Measurements from ENCODE around the gene ZNF862. TPM values are rescaled to one million over a fixed set of nuclear protein-coding genes. Genes with fewer than 3 reads are reported as not detected.

ZNF862 gene
- total RNA-seq (2014; rRNA removed; shearing (Covaris generic)), result 2.2 and 3.9 TPM in 2 replicates

DNA sequence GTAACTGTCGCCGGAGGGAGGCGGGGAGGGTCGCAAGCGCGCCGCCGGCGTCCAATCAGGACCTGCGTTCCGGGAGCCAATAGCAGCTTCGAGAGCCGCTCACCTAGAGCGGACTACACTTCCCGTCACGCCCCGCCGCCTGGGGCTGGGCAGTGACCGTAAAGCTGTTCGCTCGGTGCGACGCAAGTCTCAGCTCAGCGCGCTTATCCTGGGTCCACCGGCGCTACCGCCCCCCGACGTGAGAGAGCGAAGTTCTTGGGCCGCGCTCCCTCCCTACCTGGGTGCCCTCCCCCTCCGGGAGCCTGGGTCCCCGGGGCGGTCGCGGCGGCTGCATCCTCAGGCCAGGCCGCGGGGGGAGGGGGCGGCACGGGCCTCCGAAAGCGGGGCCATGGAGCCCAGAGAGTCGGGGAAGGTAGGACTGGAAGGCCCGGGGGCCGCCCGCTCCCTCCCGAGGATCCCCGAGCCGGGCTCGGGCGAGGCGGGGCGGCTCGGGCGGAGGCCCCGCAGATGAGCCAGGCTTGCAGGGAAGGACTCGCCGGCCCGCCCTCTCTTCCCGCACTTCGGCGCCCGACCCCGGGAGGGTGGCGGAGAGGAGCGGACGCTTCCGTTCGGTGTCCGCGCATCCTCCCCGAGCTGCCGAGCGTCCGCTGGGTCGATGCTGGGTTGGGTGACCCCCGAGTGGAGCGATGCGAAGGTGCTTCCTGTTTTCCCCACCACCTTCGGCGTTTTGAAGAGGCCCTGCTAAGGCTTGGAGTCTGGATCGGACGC is at the start of gene ZNF862:
TSS of gene ZNF862 (plus strand) at position 152 of the 768 bp plus-strand sequence. CDS start at position 389, 237 bp downstream.
- DNase-seq (ENCODE audit: low read depth), result peak; percentile 97

DNA sequence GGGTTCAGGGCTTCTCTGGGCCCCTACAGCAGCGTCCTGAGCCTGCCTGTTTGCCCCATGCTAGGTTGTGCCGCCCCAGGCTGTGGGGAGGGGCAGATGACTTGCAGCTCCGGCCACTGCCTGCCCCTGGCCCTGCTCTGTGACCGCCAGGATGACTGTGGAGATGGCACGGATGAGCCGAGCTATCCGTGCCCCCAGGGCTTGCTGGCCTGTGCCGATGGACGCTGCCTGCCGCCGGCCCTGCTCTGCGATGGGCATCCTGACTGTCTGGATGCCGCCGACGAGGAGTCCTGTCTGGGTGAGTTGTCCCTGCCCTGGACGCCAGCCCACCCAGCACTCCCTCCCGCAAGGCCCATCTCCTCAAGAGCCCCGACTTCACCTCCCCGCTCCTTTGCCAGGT is 49.1 kb upstream of the ZNF862 start:
- DNase-seq (ENCODE audit: low read depth), result no peak

DNA sequence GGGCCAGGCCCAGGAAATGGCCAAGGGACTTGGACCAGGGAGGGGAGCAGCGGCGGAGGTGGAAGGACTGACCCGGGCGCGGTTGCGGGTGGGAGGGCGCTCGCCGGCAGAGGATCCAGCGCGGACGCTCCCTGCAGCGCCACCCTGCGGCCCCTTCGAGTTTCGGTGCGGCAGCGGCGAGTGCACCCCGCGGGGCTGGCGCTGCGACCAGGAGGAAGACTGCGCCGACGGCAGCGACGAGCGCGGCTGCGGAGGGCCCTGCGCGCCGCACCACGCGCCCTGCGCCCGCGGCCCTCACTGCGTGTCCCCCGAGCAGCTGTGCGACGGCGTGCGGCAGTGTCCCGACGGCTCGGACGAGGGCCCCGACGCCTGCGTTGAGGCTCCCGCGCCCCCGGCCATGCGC is 48.0 kb upstream of the ZNF862 start:
- DNase-seq (ENCODE audit: low read depth), result no peak

DNA sequence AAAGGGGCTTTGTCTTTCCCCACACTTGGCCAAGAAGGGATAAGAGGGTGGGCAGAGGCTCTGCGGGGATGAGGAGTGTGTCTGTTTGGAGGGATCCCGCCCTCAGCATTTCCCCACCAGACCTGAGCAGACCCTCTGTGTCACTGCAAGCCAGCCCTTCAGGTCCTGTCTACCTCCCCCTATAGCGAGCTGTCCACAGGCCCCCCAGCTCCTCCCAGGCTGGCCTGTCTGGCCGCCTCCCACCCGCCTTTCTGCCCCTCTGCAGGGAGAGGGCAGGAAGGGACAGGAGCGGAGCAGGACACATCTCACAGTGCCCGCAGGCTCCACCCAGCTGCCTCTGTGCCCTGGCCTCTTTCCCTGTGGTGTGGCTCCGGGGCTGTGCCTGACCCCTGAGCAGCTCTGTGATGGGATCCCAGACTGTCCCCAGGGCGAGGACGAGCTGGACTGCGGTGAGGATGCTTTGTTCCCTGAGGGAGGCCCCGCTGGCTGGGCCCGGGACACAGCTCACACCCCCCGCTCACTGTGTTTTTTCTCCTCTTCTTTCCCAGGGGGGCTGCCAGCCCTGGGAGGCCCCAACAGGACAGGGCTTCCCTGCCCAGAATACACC is 47.3 kb upstream of the ZNF862 start:
- DNase-seq (ENCODE audit: low read depth), result no peak

DNA sequence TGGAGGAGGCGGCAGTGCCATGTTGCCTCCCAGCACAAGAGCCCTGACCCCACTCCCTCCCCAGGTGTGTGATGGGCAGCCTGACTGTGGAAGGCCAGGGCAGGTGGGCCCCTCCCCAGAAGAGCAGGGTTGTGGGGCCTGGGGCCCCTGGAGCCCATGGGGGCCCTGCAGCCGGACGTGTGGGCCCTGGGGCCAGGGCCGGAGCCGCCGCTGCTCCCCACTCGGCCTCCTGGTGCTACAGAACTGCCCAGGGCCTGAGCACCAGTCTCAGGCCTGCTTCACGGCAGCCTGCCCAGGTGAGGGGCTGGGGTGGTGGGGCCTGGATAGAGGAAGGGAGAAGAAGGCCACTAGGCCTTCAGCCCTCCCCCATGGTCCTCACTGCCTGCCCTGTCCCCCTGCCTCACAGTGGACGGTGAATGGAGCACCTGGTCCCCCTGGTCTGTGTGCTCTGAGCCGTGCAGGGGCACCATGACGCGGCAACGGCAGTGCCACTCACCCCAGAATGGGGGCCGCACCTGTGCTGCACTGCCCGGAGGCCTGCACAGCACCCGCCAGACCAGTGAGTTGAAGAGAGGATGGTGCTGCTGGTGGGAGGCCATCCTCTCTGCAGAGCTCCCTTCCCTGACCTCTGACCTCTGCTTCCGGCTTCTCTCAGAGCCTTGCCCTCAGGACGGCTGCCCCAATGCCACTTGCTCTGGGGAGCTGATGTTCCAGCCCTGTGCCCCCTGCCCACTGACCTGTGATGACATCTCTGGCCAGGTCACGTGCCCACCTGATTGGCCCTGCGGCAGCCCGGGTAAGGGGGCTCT is 46.6 kb upstream of the ZNF862 start:
- DNase-seq (ENCODE audit: low read depth), result no peak

DNA sequence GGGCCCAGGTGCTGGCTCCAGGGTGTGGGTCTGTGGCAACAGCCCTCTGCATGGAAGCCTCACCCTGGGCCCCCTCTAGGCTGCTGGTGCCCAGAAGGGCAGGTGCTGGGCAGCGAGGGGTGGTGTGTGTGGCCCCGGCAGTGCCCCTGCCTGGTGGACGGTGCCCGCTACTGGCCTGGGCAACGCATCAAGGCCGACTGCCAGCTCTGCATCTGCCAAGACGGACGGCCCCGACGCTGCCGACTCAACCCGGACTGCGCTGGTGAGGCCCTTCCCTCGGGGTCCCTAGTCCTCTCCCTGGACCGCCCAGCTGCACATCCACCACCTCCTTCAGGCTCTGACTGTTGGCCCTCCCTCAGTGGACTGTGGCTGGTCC is 46.0 kb upstream of the ZNF862 start:
- DNase-seq (ENCODE audit: low read depth), result no peak

DNA sequence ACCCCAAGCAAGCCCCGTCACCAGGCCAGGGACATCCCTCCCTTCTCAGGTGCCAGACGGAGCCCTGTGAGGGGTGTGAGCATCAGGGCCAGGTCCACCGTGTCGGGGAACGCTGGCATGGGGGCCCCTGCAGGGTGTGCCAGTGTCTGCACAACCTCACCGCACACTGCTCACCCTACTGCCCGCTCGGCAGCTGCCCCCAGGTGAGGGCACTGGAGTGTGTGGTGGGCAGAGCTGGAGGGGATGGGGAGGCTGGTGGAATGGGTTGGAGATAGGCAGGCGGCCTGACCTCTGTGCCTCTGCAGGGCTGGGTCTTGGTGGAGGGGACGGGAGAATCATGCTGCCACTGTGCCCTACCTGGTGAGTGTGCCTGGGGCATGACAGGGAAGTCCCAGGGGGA is 44.9 kb upstream of the ZNF862 start:
- DNase-seq (ENCODE audit: low read depth), result no peak

DNA sequence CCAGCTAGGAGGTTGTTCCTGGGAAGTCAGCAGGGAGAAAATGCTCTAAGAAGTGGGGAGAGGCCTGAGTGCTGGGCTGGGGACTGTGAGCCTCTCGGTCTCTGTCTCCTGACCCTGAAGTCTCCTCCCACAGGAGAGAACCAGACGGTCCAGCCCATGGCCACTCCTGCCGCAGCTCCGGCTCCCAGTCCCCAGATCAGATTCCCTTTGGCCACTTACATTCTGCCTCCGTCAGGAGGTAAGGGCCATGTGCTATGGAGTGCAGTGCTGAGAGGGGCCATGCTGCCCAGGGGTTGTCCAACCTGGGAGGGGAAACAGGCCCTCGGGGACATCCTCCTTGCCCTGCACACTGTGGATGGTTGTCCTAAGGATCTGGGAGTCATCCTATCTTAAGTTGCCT is 43.5 kb upstream of the ZNF862 start:
- no peak for DNase-seq (ENCODE audit: low read depth)

DNA sequence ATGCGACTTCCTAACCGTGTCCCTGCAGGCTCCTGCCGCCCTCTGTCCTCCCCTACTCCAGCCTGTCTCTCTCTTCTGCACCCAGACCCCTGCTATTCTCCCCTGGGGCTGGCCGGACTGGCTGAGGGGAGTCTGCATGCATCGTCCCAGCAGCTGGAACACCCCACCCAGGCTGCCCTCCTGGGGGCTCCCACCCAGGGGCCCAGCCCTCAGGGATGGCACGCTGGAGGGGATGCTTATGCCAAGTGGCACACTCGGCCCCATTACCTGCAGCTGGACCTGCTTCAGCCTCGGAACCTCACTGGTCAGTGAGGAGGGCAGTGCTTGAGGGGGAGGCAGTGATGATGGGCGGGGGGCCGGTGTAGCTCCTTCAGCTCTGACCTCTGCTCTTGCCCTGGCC is 43.0 kb upstream of the ZNF862 start:
- DNase-seq (ENCODE audit: low read depth), result no peak

DNA sequence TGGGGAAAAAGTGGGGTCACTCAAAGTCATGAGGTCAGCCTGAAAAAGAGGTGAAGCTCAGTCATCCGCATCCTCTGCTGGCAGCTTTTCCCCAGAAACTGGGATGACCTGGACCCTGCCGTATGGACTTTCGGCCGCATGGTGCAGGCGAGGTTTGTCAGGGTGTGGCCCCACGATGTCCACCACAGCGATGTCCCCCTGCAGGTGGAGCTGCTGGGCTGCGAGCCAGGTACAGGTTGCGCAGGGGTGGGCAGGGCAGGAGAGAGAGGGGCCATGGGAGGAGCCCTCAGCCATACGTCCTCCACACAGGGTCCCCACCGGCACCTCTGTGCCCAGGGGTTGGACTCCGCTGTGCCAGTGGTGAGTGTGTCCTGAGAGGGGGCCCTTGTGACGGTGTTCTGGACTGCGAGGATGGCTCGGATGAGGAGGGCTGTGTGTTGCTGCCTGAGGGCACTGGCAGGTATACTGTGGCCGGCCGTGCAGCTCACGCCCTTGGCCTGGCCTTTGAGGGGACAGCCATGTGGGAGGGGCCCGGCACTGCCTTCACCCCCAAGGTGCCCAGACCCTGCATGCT is 41.8 kb upstream of the ZNF862 start:
- DNase-seq (ENCODE audit: low read depth), result no peak

DNA sequence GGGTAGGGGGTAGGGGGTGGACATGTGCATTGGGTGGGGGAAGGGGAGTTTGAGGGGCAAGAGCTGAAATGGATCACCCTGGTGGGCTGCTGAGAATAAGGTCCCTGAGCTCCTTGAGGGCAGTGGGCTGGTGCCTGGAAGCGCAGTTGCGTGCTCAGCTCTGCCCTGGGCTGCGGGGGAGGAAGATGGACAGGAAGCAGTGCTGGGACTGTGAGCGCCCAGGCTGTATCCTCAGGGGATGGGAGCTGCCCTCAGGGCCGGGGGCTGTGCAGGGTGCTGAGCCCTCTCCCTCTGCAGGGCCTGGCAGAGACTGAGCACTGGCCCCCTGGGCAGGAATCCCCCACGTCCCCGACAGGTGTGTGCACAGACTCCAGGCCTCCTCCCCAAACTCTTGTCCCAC is 40.4 kb upstream of the ZNF862 start:
- DNase-seq (ENCODE audit: low read depth), result no peak

DNA sequence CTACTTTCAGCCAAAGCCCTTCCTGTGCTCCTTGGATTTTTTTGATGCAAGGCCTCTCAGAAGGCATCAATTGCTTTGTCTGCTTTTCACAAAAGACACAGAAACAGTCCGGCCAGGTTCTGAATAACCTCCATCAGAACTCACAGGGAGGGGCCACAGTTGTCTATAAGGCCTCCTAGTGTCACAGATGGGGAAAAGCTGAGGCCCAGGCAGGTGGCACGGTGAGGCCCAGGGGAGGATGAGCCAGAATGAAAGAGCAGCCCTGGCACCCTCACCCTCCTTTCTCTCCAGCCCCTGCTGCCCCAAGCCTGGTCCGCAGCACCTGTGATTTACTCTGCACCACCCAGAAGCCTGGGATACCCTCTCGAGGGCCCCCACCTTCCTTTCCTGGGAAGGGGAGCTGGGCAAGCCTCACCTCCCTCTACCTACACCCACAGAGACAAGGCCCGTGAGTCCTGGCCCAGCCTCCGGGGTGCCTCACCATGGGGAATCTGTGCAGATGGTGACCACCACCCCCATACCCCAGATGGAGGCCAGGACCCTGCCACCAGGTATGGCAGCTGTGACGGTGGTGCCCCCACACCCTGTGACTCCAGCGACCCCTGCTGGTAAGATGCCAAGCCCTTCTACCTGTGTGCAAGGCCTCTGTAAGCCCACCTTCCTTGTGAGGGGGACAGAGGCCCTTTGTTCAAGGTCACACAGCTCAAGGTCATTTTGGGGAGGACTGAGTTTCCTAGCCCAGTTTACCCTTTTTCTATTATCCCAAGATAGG is 38.6 kb upstream of the ZNF862 start:
- DNase-seq (ENCODE audit: low read depth), result no peak

DNA sequence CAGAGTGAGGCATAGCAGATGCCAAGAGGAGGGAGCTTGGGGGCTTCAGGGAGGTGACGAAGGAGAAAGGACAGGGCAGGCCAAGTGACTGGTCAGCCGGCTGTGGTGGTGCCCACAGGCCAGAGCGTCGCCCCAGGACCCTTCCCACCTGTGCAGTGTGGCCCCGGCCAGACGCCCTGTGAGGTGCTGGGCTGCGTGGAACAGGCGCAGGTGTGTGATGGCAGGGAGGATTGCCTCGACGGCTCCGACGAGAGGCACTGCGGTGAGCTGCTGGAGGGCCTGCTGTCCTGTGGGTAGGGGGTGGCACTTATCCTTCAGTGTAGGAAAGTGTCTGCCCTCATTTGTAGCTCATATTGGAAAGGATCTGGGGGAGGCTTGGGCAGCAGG is 38.0 kb upstream of the ZNF862 start:
- no peak for DNase-seq (ENCODE audit: low read depth)

DNA sequence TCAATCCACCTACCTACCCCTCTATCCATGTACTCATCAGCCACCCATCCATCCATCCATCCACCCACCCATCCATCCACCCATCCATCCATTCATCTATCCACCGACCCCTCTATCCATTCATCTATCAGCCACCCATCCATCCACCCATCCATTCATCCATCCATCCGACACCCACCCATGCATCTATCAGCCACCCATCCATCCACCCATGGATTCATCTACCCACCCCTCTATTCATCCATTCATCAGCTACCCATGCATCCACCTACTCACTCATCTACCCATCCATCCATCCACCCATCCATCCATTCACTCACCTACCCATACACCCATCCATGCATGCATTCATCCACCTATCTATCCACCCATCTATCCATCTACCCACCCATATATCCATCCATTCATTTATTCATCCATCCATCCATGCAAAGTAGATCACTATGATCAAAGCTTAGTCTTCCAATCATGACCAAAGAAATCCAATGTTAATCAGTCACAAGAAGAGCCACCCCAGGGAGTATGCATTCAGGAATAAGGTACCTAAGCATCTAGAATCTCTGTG is 37.1 kb upstream of the ZNF862 start:
- no peak for DNase-seq (ENCODE audit: low read depth)

DNA sequence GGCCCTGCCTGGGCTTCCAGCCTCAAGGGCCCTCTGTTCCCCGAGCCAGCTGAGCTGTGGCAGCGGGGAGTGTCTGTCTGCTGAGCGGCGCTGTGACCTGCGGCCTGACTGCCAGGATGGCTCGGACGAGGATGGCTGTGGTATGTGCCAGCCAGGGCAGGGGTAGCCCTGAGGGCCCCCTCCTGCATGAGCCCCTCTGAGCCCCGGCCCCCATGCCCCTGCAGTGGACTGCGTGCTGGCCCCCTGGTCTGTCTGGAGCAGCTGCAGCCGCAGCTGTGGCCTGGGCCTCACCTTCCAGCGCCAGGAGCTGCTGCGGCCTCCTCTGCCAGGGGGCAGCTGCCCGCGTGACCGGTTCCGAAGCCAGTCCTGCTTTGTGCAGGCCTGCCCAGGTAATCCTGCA is 36.4 kb upstream of the ZNF862 start:
- DNase-seq (ENCODE audit: low read depth), result no peak

DNA sequence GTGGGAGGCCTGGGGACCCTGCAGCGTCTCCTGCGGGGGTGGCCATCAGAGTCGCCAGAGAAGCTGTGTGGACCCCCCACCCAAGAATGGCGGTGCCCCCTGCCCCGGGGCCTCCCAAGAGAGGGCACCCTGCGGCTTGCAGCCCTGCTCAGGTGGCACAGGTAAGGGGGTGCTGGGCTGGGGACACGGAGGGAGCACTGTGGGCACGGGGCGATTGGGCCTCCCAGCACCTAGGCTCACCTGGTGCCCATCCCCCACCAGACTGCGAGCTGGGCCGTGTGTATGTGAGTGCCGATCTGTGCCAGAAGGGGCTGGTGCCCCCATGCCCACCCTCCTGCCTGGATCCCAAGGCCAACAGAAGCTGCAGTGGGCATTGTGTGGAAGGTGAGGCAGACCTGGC is 35.2 kb upstream of the ZNF862 start:
- no peak for DNase-seq (ENCODE audit: low read depth)

DNA sequence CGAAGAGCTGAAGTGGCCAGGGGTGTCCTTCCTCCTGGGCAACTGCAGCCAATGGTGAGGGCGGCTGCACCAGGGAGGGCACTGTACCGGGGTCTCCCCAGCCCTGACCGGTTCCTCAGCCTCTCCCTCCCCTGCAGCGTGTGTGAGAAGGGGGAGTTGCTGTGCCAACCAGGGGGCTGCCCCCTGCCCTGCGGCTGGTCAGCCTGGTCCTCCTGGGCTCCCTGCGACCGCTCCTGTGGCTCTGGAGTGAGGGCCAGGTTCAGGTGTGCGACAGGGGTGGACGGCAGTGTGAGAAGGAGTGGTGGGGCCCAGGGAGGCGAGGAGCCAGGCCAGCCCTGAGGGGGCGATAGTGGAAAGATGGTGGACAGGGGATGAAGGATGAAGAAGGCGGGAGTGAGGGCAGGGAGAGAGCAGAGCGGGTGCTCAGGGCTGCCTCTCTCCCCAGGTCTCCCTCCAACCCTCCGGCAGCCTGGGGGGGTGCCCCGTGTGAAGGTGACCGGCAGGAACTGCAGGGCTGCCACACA is 34.6 kb upstream of the ZNF862 start:
- no peak for DNase-seq (ENCODE audit: low read depth)

DNA sequence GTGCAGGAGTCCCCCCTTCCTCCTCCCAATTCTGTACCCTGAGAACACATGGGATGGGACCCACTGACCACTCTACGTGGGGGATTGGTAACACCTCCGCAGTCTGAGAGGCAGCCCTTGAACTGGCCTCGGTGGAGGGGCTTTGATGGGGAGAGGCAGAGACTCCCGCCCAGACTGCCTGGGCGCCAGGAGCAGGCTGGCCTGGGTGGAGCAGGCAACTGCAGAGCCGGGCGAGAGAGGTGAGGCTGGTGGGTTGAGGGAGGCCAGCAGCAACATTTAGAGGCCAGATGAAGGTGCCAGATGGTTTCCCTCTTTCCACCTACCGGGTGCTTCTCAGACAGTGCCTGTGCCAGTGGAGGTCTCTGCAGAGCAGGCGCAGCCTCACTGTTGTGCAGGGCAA is 34.1 kb upstream of the ZNF862 start:
- DNase-seq (ENCODE audit: low read depth), result no peak

DNA sequence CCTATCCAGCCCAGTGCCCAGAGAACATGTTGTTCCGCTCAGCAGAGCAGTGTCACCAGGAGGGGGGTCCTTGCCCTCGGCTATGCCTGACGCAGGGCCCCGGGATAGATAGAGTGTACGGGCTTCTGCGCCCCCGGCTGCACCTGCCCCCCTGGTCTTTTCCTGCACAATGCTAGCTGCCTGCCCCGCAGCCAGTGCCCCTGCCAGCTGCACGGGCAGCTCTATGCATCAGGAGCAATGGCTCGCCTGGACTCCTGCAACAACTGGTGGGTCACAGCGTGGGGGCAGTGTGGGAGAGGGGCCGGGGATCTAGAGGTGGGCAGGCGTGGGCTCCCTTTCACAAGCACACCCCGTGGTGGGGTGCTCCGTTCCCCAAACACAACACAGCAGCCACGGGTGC is 31.4 kb upstream of the ZNF862 start:
- DNase-seq (ENCODE audit: low read depth), result no peak

DNA sequence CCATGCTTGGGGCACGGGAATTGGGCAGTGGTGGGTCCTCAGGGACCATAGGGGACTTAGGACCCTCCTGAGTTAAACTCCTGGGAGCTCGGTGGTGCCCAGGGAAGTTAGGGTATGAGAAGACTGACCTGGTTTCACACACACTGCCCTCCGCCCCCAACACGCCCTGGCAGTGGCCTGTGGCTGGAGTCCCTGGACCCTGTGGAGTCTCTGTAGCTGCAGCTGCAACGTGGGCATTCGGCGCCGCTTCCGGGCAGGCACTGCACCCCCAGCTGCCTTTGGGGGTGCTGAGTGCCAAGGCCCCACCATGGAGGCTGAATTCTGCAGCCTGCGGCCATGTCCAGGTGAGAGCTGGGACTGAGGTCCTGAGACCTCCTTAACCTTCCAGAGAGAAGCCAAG is 29.9 kb upstream of the ZNF862 start:
- DNase-seq (ENCODE audit: low read depth), result no peak

DNA sequence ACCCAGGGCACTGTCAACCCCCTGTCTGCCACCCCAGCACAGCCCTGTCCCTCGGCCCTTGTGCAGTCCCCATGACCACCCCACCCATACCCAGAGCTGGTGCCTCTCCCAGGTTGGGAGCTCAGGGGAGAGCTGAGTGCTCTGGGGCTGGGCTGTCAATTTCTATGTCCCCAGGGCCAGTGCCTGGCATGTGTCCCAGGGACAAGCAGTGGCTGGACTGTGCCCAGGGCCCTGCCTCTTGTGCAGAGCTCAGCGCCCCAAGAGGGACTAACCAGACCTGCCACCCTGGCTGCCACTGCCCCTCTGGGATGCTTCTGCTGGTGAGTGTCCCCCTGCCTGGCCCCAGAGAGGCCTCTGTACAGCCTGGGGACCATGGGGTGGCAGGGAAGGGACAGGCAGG is 29.0 kb upstream of the ZNF862 start:
- no peak for DNase-seq (ENCODE audit: low read depth)

Measured in RPMI7951 (cell line).